ENCODE data around the gene LRRC3B.
A peak's percentile ranks its signal among the peaks of the same experiment; 100 is the strongest.

Gene LRRC3B

DNA sequence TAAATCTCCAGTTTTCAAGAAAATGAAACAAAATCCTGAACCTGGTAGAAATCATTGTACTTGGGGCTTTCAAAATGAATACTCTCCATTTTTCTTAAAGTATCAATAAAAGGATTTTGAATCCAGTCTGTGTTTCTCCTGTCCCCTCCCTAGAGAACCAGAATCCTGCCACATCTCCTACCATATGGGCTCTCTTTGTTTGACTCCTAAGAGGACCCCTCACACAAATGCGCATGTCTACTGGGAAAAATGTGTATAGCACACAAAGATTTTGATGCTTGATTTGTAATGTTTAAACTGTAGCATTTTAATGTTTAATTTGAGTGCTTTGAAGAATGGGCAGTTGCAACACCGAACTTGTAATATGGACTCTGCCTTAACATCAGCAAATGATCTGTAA, 25.9 kb downstream of the LRRC3B start (continued):
- TF ChIP-seq, protein P1, sequence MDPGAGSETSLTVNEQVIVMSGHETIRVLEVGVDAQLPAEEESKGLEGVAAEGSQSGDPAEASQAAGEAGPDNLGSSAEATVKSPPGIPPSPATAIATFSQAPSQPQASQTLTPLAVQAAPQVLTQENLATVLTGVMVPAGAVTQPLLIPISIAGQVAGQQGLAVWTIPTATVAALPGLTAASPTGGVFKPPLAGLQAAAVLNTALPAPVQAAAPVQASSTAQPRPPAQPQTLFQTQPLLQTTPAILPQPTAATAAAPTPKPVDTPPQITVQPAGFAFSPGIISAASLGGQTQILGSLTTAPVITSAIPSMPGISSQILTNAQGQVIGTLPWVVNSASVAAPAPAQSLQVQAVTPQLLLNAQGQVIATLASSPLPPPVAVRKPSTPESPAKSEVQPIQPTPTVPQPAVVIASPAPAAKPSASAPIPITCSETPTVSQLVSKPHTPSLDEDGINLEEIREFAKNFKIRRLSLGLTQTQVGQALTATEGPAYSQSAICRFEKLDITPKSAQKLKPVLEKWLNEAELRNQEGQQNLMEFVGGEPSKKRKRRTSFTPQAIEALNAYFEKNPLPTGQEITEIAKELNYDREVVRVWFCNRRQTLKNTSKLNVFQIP (CRISPR knock-in tag; IDR thresholded peaks at IDR 0.05; ENCODE audit: borderline replicate concordance, low read depth), result no peak
- no peak for TF ChIP-seq BACH2 (CRISPR knock-in tag; IDR thresholded peaks at IDR 0.05; ENCODE audit: borderline replicate concordance)

DNA sequence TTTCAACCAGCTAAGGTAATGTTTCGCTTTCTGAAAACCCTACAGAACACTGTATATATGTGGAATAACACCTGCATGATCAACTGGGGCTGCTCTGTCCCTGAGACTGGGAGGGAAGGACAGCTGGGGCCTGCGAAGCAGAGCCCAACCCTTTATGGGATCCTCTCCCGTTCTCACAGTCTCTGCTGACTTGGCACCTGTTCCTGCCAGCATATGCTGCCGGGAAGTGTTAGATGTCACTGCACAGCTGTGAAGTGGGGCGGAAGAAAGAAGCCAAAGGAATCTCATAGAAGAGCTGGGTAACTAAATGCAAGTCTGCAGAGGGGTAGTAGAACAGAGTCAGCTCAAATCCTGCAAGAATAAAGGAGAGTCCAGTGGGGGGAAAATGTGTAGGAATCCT, 29.6 kb downstream of the LRRC3B start:
- TF ChIP-seq ZFP30 (CRISPR knock-in tag; IDR thresholded peaks at IDR 0.05), result no peak
- no peak for TF ChIP-seq ZNF70 (CRISPR knock-in tag; IDR thresholded peaks at IDR 0.05)
- TF ChIP-seq, protein P2, sequence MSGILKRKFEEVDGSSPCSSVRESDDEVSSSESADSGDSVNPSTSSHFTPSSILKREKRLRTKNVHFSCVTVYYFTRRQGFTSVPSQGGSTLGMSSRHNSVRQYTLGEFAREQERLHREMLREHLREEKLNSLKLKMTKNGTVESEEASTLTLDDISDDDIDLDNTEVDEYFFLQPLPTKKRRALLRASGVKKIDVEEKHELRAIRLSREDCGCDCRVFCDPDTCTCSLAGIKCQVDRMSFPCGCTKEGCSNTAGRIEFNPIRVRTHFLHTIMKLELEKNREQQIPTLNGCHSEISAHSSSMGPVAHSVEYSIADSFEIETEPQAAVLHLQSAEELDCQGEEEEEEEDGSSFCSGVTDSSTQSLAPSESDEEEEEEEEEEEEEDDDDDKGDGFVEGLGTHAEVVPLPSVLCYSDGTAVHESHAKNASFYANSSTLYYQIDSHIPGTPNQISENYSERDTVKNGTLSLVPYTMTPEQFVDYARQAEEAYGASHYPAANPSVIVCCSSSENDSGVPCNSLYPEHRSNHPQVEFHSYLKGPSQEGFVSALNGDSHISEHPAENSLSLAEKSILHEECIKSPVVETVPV (CRISPR knock-in tag; IDR thresholded peaks at IDR 0.05), result no peak
- no peak for TF ChIP-seq GLIS3 (CRISPR knock-in tag; IDR thresholded peaks at IDR 0.05)
- no peak for ATAC-seq

DNA sequence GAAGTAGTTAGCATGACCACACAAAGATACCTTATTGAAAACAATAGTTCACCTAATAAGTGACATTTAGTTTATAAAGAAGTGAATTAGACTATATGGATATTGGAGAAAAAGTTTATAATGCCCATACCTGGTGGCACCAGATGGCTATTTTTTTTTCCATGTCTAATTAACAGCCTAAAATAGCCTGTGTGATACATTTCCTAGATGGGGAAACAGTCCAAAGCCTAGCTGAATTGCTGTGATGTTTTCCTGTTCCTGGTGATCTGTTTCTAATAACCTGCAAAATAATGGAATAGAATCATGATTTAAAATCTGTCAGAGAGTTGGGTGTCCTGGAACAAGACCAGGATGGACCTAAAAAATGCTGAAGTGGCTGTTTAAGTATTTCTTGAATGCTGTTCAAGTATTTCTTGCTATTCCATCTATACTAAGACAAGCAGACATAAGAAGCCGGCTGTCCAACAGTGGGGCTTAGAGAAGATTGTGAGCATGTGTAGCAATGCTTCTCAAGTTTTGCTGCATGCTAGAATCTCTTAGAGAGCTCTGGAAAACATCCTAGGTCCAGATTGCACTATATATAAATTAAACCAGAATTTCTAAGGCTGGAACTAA, 31.3 kb downstream of the LRRC3B start:
- 0 out of 2 replicates have a peak, but pooled peaks have one; percentile 8 for TF ChIP-seq ISL1 (CRISPR knock-in tag; IDR thresholded peaks at IDR 0.05)
- TF ChIP-seq ZC3H10 (CRISPR knock-in tag; IDR thresholded peaks at IDR 0.05), result no peak
- no peak for ATAC-seq

DNA sequence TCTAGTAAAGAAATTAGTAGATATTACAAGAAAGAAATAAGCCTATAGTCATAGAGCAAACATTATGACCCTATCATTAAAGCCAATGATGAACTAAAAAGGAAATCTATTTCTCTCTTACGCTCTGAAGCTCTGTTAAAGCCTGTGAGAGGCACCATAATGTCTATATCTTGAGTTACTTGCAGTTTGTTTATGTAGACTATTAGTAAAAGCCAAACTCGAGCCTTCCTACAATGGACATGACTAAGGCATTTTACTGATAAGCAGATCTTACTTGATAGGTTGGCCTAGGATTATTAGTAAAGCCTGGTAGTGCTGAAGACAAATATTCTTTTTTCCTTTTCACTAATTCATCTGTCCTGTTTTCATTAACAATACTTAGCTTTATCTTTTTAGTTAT, 32.7 kb downstream of the LRRC3B start:
- ATAC-seq, result no peak
- TF ChIP-seq ISL1 (CRISPR knock-in tag; IDR thresholded peaks at IDR 0.05), result peak; percentile 49
- TF ChIP-seq RARB (CRISPR knock-in tag; IDR thresholded peaks at IDR 0.05), result no peak

DNA sequence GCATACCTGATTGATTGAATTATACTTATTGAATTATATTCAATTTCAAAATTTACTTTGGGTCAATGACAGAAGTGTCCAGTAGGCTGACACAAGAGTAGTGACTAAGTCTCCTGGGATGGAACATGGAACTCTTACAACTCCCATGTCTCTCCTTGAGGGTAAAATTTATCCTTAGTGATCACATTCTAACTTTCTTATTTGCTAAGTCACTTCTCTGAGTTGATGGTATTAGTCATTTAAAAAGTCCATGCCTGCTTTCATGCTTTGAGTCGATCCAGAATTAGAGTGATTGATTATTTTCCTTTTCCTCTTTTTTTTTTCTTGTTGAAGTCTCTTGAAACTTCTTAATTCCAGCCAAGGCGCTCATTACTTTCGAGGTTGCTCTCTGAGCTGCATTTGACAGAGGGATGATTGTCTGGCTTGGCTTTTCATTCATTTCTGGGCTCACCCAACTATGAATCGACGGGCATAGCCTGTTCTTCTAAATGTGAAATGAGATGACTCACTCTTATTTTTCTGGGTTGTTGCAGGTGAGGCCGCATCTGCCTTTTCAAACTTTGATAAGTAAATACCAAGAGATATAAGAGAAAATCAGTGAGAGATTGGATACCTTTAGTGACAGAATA, 34.9 kb downstream of the LRRC3B start:
- ATAC-seq, result no peak
- TF ChIP-seq, protein P3, sequence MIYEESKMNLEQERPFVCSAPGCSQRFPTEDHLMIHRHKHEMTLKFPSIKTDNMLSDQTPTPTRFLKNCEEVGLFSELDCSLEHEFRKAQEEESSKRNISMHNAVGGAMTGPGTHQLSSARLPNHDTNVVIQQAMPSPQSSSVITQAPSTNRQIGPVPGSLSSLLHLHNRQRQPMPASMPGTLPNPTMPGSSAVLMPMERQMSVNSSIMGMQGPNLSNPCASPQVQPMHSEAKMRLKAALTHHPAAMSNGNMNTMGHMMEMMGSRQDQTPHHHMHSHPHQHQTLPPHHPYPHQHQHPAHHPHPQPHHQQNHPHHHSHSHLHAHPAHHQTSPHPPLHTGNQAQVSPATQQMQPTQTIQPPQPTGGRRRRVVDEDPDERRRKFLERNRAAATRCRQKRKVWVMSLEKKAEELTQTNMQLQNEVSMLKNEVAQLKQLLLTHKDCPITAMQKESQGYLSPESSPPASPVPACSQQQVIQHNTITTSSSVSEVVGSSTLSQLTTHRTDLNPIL (CRISPR knock-in tag; IDR thresholded peaks at IDR 0.05; ENCODE audit: low read depth), result no peak
- TF ChIP-seq BACH2 (CRISPR knock-in tag; IDR thresholded peaks at IDR 0.05; ENCODE audit: borderline replicate concordance) (no peak), ISL1 (CRISPR knock-in tag; IDR thresholded peaks at IDR 0.05) (peak; percentile 57; the same call in 1 of the 2 replicates)
- TF ChIP-seq, protein P4, sequence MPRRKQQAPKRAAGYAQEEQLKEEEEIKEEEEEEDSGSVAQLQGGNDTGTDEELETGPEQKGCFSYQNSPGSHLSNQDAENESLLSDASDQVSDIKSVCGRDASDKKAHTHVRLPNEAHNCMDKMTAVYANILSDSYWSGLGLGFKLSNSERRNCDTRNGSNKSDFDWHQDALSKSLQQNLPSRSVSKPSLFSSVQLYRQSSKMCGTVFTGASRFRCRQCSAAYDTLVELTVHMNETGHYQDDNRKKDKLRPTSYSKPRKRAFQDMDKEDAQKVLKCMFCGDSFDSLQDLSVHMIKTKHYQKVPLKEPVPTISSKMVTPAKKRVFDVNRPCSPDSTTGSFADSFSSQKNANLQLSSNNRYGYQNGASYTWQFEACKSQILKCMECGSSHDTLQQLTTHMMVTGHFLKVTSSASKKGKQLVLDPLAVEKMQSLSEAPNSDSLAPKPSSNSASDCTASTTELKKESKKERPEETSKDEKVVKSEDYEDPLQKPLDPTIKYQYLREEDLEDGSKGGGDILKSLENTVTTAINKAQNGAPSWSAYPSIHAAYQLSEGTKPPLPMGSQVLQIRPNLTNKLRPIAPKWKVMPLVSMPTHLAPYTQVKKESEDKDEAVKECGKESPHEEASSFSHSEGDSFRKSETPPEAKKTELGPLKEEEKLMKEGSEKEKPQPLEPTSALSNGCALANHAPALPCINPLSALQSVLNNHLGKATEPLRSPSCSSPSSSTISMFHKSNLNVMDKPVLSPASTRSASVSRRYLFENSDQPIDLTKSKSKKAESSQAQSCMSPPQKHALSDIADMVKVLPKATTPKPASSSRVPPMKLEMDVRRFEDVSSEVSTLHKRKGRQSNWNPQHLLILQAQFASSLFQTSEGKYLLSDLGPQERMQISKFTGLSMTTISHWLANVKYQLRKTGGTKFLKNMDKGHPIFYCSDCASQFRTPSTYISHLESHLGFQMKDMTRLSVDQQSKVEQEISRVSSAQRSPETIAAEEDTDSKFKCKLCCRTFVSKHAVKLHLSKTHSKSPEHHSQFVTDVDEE (CRISPR knock-in tag; IDR thresholded peaks at IDR 0.05), result no peak

DNA sequence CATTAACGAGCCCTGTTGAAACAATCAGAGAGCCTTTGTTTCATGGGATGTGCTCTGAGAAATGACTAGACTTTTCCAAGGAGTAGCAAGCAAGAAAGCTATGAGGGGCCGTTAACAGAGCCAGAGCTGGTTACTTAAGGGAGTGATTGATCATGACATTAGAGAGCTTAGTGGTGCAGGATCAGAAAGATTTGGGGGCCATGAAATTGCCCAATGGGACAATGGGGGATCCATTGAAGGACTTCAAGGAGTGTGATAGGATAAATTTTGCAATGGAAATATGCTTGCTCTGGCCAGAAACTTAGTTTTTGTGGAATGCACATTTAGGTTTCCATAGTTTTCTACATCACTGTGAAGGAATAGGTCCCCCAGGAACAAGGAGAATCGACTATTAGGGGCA, 45.6 kb downstream of the LRRC3B start:
- TF ChIP-seq TCF4 (CRISPR knock-in tag; IDR thresholded peaks at IDR 0.05; ENCODE audit: borderline replicate concordance) (no peak), ZFP3 (CRISPR knock-in tag; IDR thresholded peaks at IDR 0.05) (no peak), GLIS3 (CRISPR knock-in tag; IDR thresholded peaks at IDR 0.05) (no peak), RARB (CRISPR knock-in tag; IDR thresholded peaks at IDR 0.05) (no peak), OSR1 (CRISPR knock-in tag; IDR thresholded peaks at IDR 0.05) (no peak), SNAI2 (CRISPR knock-in tag; IDR thresholded peaks at IDR 0.05) (no peak), ZNF565 (CRISPR knock-in tag; conservative IDR thresholded peaks at IDR 0.05; ENCODE audit: low read depth) (no peak), CSDC2 (CRISPR knock-in tag; IDR thresholded peaks at IDR 0.05) (no peak)
- no peak for ATAC-seq

All from SK-N-SH treated with all-trans-retinoic acid at 6 μM for 48 hours (cell line).